IMR-90 (cell line): ENCODE measurements around the gene PLSCR3. TPM values are rescaled to one million over a fixed set of nuclear protein-coding genes. Genes with fewer than 3 reads are reported as not detected.

Experiments
- ATAC-seq: fragments of 200-7000 bp; cut with Tn5 transposase; 2 replicates; pipeline ENCODE4 v1.9.1; 2020; ENCODE audit warnings: low read depth, mild to moderate bottlenecking, moderate library complexity
- BruUV-seq: library from RNA; stranded (reverse); fragments of 400-500 nt; replicated peaks from 2 replicates; lab custom pipeline; 2021; lab: Mats Ljungman, UMichigan
- CTCF ChIA-PET: fragments of 300-600 bp; formaldehyde crosslinking; extraction: SDS; loops from one replicate; lab custom pipeline; 2021; ENCODE audit warnings: antibody characterized with exemption; lab: Yijun Ruan, JAX
- POLR2A ChIA-PET: fragments of 300-600 bp; sonication (Branson Sonifier 250); formaldehyde crosslinking; loops from one replicate; lab custom pipeline; 2022; ENCODE audit warnings: antibody characterized with exemption; ENCODE audit not compliant: unreplicated experiment; lab: Charles Lee
- DNase-seq: peaks from one replicate; pipeline ENCODE4 v3.0.0; 2013
- H2AFZ ChIP-seq: replicated peaks from 2 replicates; pipeline ENCODE3; 2013; ENCODE audit warnings: low read length, mild to moderate bottlenecking; ENCODE audit not compliant: poor library complexity
- H2AK5ac ChIP-seq: 2 replicates; pipeline ENCODE4 v1.6.1; 2013; ENCODE audit warnings: low read depth, low read length, inconsistent platforms
- H2AK9ac ChIP-seq: replicated peaks from 2 replicates; pipeline ENCODE3; 2013; ENCODE audit warnings: mild to moderate bottlenecking, low read depth, low read length, moderate library complexity; ENCODE audit not compliant: poor library complexity
- H2BK120ac ChIP-seq: 2 replicates; pipeline ENCODE4 v1.6.1; 2013; ENCODE audit warnings: low read depth, low read length, inconsistent platforms
- H2BK15ac ChIP-seq: 3 replicates; pipeline ENCODE4 v1.6.1; 2013; ENCODE audit warnings: low read depth, low read length, inconsistent platforms
- H2BK20ac ChIP-seq: 2 replicates; pipeline ENCODE4 v1.6.1; 2013; ENCODE audit warnings: low read depth, mild to moderate bottlenecking, inconsistent platforms, low read length, moderate library complexity
- H2BK5ac ChIP-seq: 2 replicates; pipeline ENCODE4 v1.6.1; 2013; ENCODE audit warnings: mild to moderate bottlenecking, low read depth, low read length, inconsistent platforms; ENCODE audit not compliant: poor library complexity, severe bottlenecking
- H3K14ac ChIP-seq: replicated peaks from 2 replicates; pipeline ENCODE4 v1.6.1; 2013; ENCODE audit warnings: low read depth, low read length, inconsistent platforms
- H3K18ac ChIP-seq: 2 replicates; pipeline ENCODE4 v1.6.1; 2013; ENCODE audit warnings: low read depth, low read length, control low read depth
- H3K23ac ChIP-seq: 2 replicates; pipeline ENCODE4 v1.6.1; 2013; ENCODE audit warnings: low read depth, low read length, inconsistent platforms
- H3K27ac ChIP-seq: 2 replicates; pipeline ENCODE4 v1.5.1; 2013; ENCODE audit warnings: mild to moderate bottlenecking, control low read depth, low read length; ENCODE audit not compliant: insufficient read depth
- H3K27me3 ChIP-seq: 2 replicates; pipeline ENCODE4 v1.6.1; 2013; ENCODE audit warnings: low read length; ENCODE audit not compliant: control insufficient read depth, insufficient read depth
- H3K36me3 ChIP-seq: 2 replicates; pipeline ENCODE4 v1.6.1; 2013; ENCODE audit warnings: low read length, mixed read lengths; ENCODE audit not compliant: control insufficient read depth, insufficient read depth
- H3K4ac ChIP-seq: 2 replicates; pipeline ENCODE4 v1.6.1; 2013; ENCODE audit warnings: low read depth, low read length, inconsistent platforms
- H3K4me1 ChIP-seq: 2 replicates; pipeline ENCODE4 v1.6.1; 2013; ENCODE audit warnings: low read length, mixed read lengths; ENCODE audit not compliant: control insufficient read depth, insufficient read depth
- H3K4me2 ChIP-seq: 2 replicates; pipeline ENCODE4 v1.6.1; 2013; ENCODE audit warnings: low read depth, mild to moderate bottlenecking, control low read depth, low read length, moderate library complexity
- H3K4me3 ChIP-seq: 2 replicates; pipeline ENCODE4 v1.5.1; 2013; ENCODE audit warnings: low read depth, mild to moderate bottlenecking, control low read depth, low read length, moderate library complexity; ENCODE audit not compliant: insufficient read depth
- H3K56ac ChIP-seq: 2 replicates; pipeline ENCODE4 v1.6.1; 2013; ENCODE audit warnings: low read length, inconsistent platforms; ENCODE audit not compliant: insufficient read depth; ENCODE audit errors: extremely low read depth
- H3K79me1 ChIP-seq, 2 experiments: 2 replicates each; pipeline ENCODE4 v1.6.1; 2013; ENCODE audit warnings: low read length in 2 of 2, inconsistent platforms in 1 of 2, low read depth in 1 of 2
- H3K9ac ChIP-seq: 2 replicates; pipeline ENCODE4 v1.6.1; 2013; ENCODE audit warnings: low read depth, low read length, control low read depth
- H3K9me1 ChIP-seq: 2 replicates; pipeline ENCODE4 v1.6.1; 2013; ENCODE audit warnings: low read length, inconsistent platforms; ENCODE audit not compliant: insufficient read depth
- H3K9me3 ChIP-seq: 2 replicates; pipeline ENCODE4 v1.6.1; 2013; ENCODE audit warnings: low read length; ENCODE audit not compliant: control insufficient read depth, insufficient read depth
- H4K20me1 ChIP-seq: 2 replicates; pipeline ENCODE4 v1.6.1; 2013; ENCODE audit warnings: low read length, inconsistent platforms; ENCODE audit not compliant: insufficient read depth
- H4K5ac ChIP-seq: 2 replicates; pipeline ENCODE4 v1.6.1; 2013; ENCODE audit warnings: mild to moderate bottlenecking, low read depth, low read length, control low read depth
- H4K8ac ChIP-seq, 2 experiments: 2 replicates each; pipeline ENCODE4 v1.6.1; 2013; ENCODE audit warnings: low read depth in 2 of 2, low read length in 2 of 2, control low read depth in 1 of 2, inconsistent platforms in 1 of 2
- H4K91ac ChIP-seq: 2 replicates; pipeline ENCODE4 v1.6.1; 2013; ENCODE audit warnings: low read depth, low read length, inconsistent platforms; ENCODE audit not compliant: insufficient read depth
- CHD1 ChIP-seq: IDR thresholded peaks from 2 replicates; pipeline ENCODE4 v1.6.1; 2012; ENCODE audit warnings: low read depth, low read length, improper control_type of control experiment
- NFE2L2 ChIP-seq: fragments of 150-350 bp; IDR thresholded peaks from 2 replicates; pipeline ENCODE4 v1.6.1; 2016; ENCODE audit warnings: low read depth, mild to moderate bottlenecking, low read length
- WGBS, 2 experiments: methylation state at CpG; one replicate each; pipeline versions ENCODE4 v1.1.5 to v1.1.7; 2013; ENCODE audit warnings: missing lambda C conversion rate in 2 of 2; ENCODE audit not compliant: insufficient read length in 1 of 2; ENCODE audit errors: extremely low coverage in 2 of 2; 5-methylcytosine and 5-hydroxymethylcytosine counted together
- dilution Hi-C: fragments of 300-500 bp; cut with HindIII; formaldehyde crosslinking; loops from one replicate; pipeline ENCODE4 v1.14.3; 2018; ENCODE audit warnings: low sequenced_read_pairs; ENCODE audit not compliant: unreplicated experiment
- in situ Hi-C: fragments of 300-500 bp; cut with MboI; formaldehyde crosslinking; loops from 3 replicates; pipeline ENCODE4 v1.14.3; 2019; ENCODE audit warnings: low sequenced_read_pairs, inconsistent platforms, mixed read lengths
- intact Hi-C: fragments of 100-400 bp; cut with micrococcal nuclease; formaldehyde crosslinking; loops from 2 replicates; pipeline ENCODE4 v1.10.0; 2022
- polyA plus RNA-seq, 3 experiments: library from polyadenylated mRNA; depleted of rRNA; stranded (reverse); fragments of >200 nt; gene quantifications; 2 replicates each; pipeline ENCODE4 v1.2.3, GENCODE V29; 2012; ENCODE audit warnings: low replicate concordance in 1 of 3
- total RNA-seq: library from RNA; depleted of rRNA; stranded (reverse); fragments of >200 nt; gene quantifications from 2 replicates; pipeline ENCODE4 v1.2.3, GENCODE V29; 2012
- TF ChIP-seq, protein P1 (sequence below): conservative IDR thresholded peaks from 2 replicates; pipeline ENCODE4 v1.5.1; 2012; ENCODE audit warnings: mild to moderate bottlenecking, low read depth, low read length, improper control_type of control experiment

PLSCR3 gene
- total and polyA plus RNA-seq, 2 of the 4 experiments (the other 2 are of a cell fraction) = 6.1 to 116 TPM

DNA sequence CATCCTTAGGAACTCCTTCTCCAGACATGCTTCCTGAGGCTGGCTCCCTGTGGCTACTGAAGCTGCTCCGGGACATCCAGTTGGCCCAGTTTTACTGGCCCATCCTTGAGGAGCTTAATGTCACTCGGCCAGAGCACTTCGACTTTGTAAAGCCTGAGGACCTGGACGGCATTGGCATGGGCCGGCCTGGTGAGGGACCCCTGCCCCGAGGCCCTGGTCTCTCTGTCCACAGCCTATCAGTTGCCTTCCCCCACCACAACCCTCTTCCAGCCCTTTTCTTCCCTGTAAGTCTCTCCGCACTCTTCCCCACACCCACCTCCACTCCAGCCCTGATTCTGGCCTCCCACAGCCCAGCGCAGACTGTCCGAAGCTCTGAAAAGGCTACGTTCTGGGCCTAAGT, 11.4 kb downstream of the PLSCR3 start:
- H2BK120ac ChIP-seq = no peak overlapping the region
- peaks cover 7% of the 10 kb centered on the region; the same call in 1 of the 2 replicates for H3K4me1 ChIP-seq
- H3K4ac ChIP-seq = no peak overlapping the region
- no peak overlapping the region for H3K4me3 ChIP-seq
- no peak overlapping the region for H2AK5ac ChIP-seq
- no peak overlapping the region for H3K27ac ChIP-seq
- in situ Hi-C loops (no loop called here), dilution Hi-C loops (no loop called here), intact Hi-C loops (no loop called here)
- H3K36me3 ChIP-seq = peaks cover 2% of the 10 kb centered on the region; the same call in 1 of the 2 replicates
- DNase-seq = no peak
- no peak overlapping the region for H2AFZ ChIP-seq
- ChIA-PET POLR2A (no interaction called here), CTCF (no interaction called here)
- H4K91ac ChIP-seq = no peak overlapping the region
- H3K9me3 ChIP-seq = peaks cover 8% of the 10 kb centered on the region; the same call in 1 of the 2 replicates
- no peak overlapping the region for H3K4me2 ChIP-seq
- H2BK20ac ChIP-seq = no peak overlapping the region
- no peak overlapping the region for H3K18ac ChIP-seq
- H4K5ac ChIP-seq = no peak overlapping the region
- no peak overlapping the region for H2BK5ac ChIP-seq
- ATAC-seq = no peak
- no TSS peak for BruUV-seq
- no peak overlapping the region for H3K56ac ChIP-seq
- no peak for TF ChIP-seq NFE2L2
- no peak for TF ChIP-seq CHD1
- TF ChIP-seq, protein P1, sequence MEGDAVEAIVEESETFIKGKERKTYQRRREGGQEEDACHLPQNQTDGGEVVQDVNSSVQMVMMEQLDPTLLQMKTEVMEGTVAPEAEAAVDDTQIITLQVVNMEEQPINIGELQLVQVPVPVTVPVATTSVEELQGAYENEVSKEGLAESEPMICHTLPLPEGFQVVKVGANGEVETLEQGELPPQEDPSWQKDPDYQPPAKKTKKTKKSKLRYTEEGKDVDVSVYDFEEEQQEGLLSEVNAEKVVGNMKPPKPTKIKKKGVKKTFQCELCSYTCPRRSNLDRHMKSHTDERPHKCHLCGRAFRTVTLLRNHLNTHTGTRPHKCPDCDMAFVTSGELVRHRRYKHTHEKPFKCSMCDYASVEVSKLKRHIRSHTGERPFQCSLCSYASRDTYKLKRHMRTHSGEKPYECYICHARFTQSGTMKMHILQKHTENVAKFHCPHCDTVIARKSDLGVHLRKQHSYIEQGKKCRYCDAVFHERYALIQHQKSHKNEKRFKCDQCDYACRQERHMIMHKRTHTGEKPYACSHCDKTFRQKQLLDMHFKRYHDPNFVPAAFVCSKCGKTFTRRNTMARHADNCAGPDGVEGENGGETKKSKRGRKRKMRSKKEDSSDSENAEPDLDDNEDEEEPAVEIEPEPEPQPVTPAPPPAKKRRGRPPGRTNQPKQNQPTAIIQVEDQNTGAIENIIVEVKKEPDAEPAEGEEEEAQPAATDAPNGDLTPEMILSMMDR = no peak
- no peak overlapping the region for H3K23ac ChIP-seq
- no peak overlapping the region for H4K8ac ChIP-seq
- H3K79me1 ChIP-seq = no peaks in the 10 kb centered on the region
- H2AK9ac ChIP-seq = peak overlapping the region; percentile 5
- H3K27me3 ChIP-seq = peaks cover 26% of the 10 kb centered on the region
- no peak overlapping the region for H3K14ac ChIP-seq
- H3K9ac ChIP-seq = no peak overlapping the region
- peaks cover 2% of the 10 kb centered on the region; the same call in 1 of the 2 replicates for H3K9me1 ChIP-seq
- no peaks in the 10 kb centered on the region for H4K20me1 ChIP-seq
- WGBS, 2 experiments = 86% methylated on average over 6 of the region's 10 CpGs; no CpG with 5 or more reads in 1 of the 2 experiments
- H2BK15ac ChIP-seq = no peak overlapping the region
